Measurements from ENCODE around the gene ESPN.

- TF ChIP-seq JUND (IDR thresholded peaks at IDR 0.05): no peak
- no peak for TF ChIP-seq RFX5 (IDR thresholded peaks at IDR 0.05; ENCODE audit: low read length)
- TF ChIP-seq NFIC (IDR thresholded peaks at IDR 0.05; ENCODE audit: borderline replicate concordance): no peak
- TF ChIP-seq POLR2AphosphoS5 (IDR thresholded peaks at IDR 0.05; ENCODE audit: low read depth, low read length): no peak
- TF ChIP-seq CTCF (IDR thresholded peaks at IDR 0.05): no peak
- TF ChIP-seq EP300 (IDR thresholded peaks at IDR 0.05; ENCODE audit: borderline replicate concordance in 1 of 2, low read depth in 1 of 2, low read length in 1 of 2): no peak
- TF ChIP-seq TAF1 (IDR thresholded peaks at IDR 0.05; ENCODE audit: borderline replicate concordance, low read depth, low read length): no peak
- TF ChIP-seq USF2 (IDR thresholded peaks at IDR 0.05; ENCODE audit: borderline replicate concordance, low read depth, low read length): no peak
- no peak for TF ChIP-seq REST (IDR thresholded peaks at IDR 0.05; ENCODE audit: low read depth, low read length)
- no peak for TF ChIP-seq EZH2phosphoT487 (IDR thresholded peaks at IDR 0.05; ENCODE audit: borderline replicate concordance, low read depth)
Measured at GRCh38 chr1:6419804-6420453, 4.6 kb upstream of the ESPN start, which contains the start of gene HES2.

Data from SK-N-SH (cell line).